ENCODE measurements around the gene CDC37L1.
"Not testable (repeated sequence)": the region's sequence is repeated elsewhere in the genome, so short reads cannot be mapped to it uniquely, and the experiment has no call there.

DNA sequence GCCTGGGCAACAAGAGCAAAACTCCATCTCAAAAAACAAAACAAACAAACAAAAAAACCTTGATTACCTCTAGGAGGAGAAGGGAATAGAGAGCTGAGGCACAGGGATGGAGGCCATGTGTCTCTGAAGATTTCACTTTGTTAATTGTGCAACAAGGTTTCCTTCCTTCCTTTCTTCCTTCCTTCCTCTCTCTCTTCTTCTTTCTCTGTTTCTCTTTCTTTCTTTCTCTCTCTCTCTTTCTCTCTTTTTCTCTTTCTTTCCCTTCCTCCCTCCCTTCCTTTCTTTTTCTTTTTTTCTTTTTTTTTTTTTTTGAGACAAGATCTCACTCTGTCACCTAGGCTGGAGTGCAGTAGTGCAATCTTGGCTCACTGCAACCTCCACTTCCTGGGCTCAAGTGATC lies 75.2 kb downstream of the CDC37L1 start:
- TF ChIP-seq, protein P1, sequence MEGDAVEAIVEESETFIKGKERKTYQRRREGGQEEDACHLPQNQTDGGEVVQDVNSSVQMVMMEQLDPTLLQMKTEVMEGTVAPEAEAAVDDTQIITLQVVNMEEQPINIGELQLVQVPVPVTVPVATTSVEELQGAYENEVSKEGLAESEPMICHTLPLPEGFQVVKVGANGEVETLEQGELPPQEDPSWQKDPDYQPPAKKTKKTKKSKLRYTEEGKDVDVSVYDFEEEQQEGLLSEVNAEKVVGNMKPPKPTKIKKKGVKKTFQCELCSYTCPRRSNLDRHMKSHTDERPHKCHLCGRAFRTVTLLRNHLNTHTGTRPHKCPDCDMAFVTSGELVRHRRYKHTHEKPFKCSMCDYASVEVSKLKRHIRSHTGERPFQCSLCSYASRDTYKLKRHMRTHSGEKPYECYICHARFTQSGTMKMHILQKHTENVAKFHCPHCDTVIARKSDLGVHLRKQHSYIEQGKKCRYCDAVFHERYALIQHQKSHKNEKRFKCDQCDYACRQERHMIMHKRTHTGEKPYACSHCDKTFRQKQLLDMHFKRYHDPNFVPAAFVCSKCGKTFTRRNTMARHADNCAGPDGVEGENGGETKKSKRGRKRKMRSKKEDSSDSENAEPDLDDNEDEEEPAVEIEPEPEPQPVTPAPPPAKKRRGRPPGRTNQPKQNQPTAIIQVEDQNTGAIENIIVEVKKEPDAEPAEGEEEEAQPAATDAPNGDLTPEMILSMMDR (IDR thresholded peaks at IDR 0.05; ENCODE audit: insufficient read depth, low read length, poor library complexity, severe bottlenecking): not testable (repeated sequence)
- TF ChIP-seq EZH2phosphoT487 (conservative IDR thresholded peaks at IDR 0.05; ENCODE audit: low read length): not testable (repeated sequence)
